ENCODE measurements around the gene CES2. TPM values are rescaled to one million over a fixed set of nuclear protein-coding genes. Genes with fewer than 3 reads are reported as not detected.

Gene CES2
- polyA plus RNA-seq, 2 of the 4 experiments (the other 2 are of a cell fraction): 20.3 to 20.4 TPM

DNA sequence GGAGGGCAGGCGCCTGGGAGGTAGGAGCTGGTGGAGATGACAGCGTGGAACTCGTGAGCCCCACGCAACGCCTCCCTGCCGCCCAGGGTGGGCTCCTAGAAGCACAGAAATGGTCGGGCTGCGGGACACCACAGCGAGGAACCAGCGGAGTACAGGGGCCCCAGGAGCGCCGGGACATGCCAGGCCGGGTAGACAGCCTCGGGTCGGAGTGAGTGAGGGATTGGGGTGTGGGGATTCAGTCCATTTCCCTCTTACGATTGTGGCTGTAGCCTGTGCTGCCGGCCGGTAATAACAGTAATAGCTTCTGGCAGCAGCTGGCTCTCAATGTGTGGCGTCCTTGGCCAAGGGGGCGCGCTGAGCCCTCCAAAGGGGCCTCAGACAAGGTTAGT, 13.5 kb downstream of the CES2 start:
- CTCF ChIA-PET: interaction anchor here (0.7 to 2.8 kb wide), 4 partner anchors 14 to 206 kb away, joined by 3 to 14 read pairs (median 8); no protein-coding TSS in a partner anchor
- no peak overlapping the region for H3K27ac ChIP-seq
- H3K4me3 ChIP-seq: no peak overlapping the region
- H3K9me3 ChIP-seq: peaks cover 8% of the 10 kb centered on the region; the same call in 1 of the 3 replicates
- peaks cover 11% of the 10 kb centered on the region; the same call in 2 of the 3 replicates for H3K4me1 ChIP-seq
- TF ChIP-seq CHD4 (IDR thresholded peaks at IDR 0.05; ENCODE audit: borderline replicate concordance): no peak
- 80% methylated on average over 20 of the region's 21 CpGs for WGBS (ENCODE audit: missing lambda C conversion rate)
- POLR2A ChIA-PET: no interaction called here
- FAIRE-seq (no peak), DNase-seq (ENCODE audit: low read depth in 1 of 2, low spot score in 1 of 2) (no peak), ATAC-seq (no peak)
- no peak overlapping the region for H3K4me2 ChIP-seq

DNA sequence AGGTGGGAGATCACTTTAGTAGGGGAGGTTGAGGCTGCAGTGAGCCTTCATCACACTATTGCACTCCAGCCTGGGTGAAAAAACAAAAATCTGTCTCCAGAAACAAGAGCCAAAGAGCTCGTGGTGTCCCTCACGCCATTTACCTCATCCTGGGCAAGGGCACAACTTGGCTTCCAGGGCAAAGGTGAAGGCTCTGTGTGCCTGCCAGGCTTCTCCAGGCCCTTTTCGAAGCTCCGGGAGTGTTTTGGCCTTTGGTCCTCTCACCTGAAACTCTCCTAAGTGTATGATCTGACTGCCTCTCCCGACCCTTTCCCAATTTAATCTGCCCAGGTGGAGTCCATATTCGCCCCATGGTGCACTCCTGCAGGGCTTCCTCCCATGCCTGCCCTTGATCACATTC, 14.2 kb downstream of the CES2 start:
- ChIA-PET CTCF (interaction anchor here (1.0 to 2.8 kb wide), 4 partner anchors 14 to 205 kb away, joined by 3 to 14 read pairs (median 8); no protein-coding TSS in a partner anchor), POLR2A (no interaction called here)
- Histone ChIP-seq H3K4me1 (peaks cover 12% of the 10 kb centered on the region; the same call in 2 of the 3 replicates), H3K4me3 (no peak overlapping the region), H3K4me2 (no peak overlapping the region), H3K9me3 (peaks cover 8% of the 10 kb centered on the region; the same call in 1 of the 3 replicates), H3K27ac (no peak overlapping the region)
- 72% methylated on average over 6 of the region's 6 CpGs for WGBS (ENCODE audit: missing lambda C conversion rate)
- ATAC-seq: no peak
- FAIRE-seq: no peak
- TF ChIP-seq PHF8 (IDR thresholded peaks at IDR 0.05; ENCODE audit: borderline replicate concordance, low read depth) (no peak), FOXS1 (CRISPR knock-in tag; IDR thresholded peaks at IDR 0.05) (no peak), HDAC2 (IDR thresholded peaks at IDR 0.05) (no peak), SMC3 (IDR thresholded peaks at IDR 0.05) (no peak), RAD21 (conservative IDR thresholded peaks at IDR 0.05 in 1 of 2, IDR thresholded peaks at IDR 0.05 in 1 of 2) (no peak), EHF (CRISPR knock-in tag; IDR thresholded peaks at IDR 0.05) (no peak), HEYL (CRISPR knock-in tag; IDR thresholded peaks at IDR 0.05) (no peak), CBX2 (IDR thresholded peaks at IDR 0.05; ENCODE audit: borderline replicate concordance, low read depth) (no peak), JUN (IDR thresholded peaks at IDR 0.05) (no peak), ZNF302 (CRISPR knock-in tag; IDR thresholded peaks at IDR 0.05) (no peak), GATA3 (IDR thresholded peaks at IDR 0.05; ENCODE audit: borderline replicate concordance) (no peak), JUNB (IDR thresholded peaks at IDR 0.05) (no peak), RNF2 (IDR thresholded peaks at IDR 0.05; ENCODE audit: borderline replicate concordance, low read depth) (no peak), POLR2AphosphoS2 (conservative IDR thresholded peaks at IDR 0.05; ENCODE audit: low read length) (no peak), CHD2 (IDR thresholded peaks at IDR 0.05; ENCODE audit: low read length, partially characterized antibody) (no peak), KDM1A (IDR thresholded peaks at IDR 0.05; ENCODE audit: low read depth) (no peak), ZC3H11A (IDR thresholded peaks at IDR 0.05) (no peak)
- TF ChIP-seq, protein P1, sequence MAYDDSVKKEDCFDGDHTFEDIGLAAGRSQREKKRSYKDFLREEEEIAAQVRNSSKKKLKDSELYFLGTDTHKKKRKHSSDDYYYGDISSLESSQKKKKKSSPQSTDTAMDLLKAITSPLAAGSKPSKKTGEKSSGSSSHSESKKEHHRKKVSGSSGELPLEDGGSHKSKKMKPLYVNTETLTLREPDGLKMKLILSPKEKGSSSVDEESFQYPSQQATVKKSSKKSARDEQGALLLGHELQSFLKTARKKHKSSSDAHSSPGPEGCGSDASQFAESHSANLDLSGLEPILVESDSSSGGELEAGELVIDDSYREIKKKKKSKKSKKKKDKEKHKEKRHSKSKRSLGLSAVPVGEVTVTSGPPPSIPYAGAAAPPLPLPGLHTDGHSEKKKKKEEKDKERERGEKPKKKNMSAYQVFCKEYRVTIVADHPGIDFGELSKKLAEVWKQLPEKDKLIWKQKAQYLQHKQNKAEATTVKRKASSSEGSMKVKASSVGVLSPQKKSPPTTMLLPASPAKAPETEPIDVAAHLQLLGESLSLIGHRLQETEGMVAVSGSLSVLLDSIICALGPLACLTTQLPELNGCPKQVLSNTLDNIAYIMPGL (CRISPR knock-in tag; IDR thresholded peaks at IDR 0.05; ENCODE audit: borderline replicate concordance): no peak
- TF ChIP-seq, protein P2, sequence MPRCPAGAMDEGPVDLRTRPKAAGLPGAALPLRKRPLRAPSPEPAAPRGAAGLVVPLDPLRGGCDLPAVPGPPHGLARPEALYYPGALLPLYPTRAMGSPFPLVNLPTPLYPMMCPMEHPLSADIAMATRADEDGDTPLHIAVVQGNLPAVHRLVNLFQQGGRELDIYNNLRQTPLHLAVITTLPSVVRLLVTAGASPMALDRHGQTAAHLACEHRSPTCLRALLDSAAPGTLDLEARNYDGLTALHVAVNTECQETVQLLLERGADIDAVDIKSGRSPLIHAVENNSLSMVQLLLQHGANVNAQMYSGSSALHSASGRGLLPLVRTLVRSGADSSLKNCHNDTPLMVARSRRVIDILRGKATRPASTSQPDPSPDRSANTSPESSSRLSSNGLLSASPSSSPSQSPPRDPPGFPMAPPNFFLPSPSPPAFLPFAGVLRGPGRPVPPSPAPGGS (IDR thresholded peaks at IDR 0.05): no peak
- TF ChIP-seq, protein P3, sequence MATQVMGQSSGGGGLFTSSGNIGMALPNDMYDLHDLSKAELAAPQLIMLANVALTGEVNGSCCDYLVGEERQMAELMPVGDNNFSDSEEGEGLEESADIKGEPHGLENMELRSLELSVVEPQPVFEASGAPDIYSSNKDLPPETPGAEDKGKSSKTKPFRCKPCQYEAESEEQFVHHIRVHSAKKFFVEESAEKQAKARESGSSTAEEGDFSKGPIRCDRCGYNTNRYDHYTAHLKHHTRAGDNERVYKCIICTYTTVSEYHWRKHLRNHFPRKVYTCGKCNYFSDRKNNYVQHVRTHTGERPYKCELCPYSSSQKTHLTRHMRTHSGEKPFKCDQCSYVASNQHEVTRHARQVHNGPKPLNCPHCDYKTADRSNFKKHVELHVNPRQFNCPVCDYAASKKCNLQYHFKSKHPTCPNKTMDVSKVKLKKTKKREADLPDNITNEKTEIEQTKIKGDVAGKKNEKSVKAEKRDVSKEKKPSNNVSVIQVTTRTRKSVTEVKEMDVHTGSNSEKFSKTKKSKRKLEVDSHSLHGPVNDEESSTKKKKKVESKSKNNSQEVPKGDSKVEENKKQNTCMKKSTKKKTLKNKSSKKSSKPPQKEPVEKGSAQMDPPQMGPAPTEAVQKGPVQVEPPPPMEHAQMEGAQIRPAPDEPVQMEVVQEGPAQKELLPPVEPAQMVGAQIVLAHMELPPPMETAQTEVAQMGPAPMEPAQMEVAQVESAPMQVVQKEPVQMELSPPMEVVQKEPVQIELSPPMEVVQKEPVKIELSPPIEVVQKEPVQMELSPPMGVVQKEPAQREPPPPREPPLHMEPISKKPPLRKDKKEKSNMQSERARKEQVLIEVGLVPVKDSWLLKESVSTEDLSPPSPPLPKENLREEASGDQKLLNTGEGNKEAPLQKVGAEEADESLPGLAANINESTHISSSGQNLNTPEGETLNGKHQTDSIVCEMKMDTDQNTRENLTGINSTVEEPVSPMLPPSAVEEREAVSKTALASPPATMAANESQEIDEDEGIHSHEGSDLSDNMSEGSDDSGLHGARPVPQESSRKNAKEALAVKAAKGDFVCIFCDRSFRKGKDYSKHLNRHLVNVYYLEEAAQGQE (IDR thresholded peaks at IDR 0.05): no peak
- no peak for DNase-seq (ENCODE audit: low read depth in 1 of 2, low spot score in 1 of 2)
